NB4 (cell line): ENCODE measurements around the gene C10orf105.

Source experiments
- DNase-seq: peaks from one replicate; pipeline ENCODE4 v3.0.0; 2010; ENCODE audit warnings: low read depth
- H3K4me3 ChIP-seq: one replicate; pipeline ENCODE4 v1.5.1; 2011; ENCODE audit warnings: mild to moderate bottlenecking, low read depth, low read length, moderate library complexity
- CTCF ChIP-seq: IDR thresholded peaks from one replicate; pipeline ENCODE4 v1.5.1; 2012; ENCODE audit warnings: low read depth, low read length
- MAX ChIP-seq: IDR thresholded peaks from 2 replicates; pipeline ENCODE4 v1.6.1; 2011; ENCODE audit warnings: low read depth, low read length
- MYC ChIP-seq: IDR thresholded peaks from 2 replicates; pipeline ENCODE4 v1.6.1; 2011; ENCODE audit warnings: low read depth, low read length
- POLR2A ChIP-seq: IDR thresholded peaks from 2 replicates; pipeline ENCODE4 v1.6.1; 2011; ENCODE audit warnings: mild to moderate bottlenecking; ENCODE audit not compliant: insufficient read length; ENCODE audit errors: extremely low read depth

Gene C10orf105

GRCh38 chr10:71765176-71765904 is 45.8 kb upstream of the C10orf105 start:
- DNase-seq, result peak; percentile 94
- no peak overlapping the region for H3K4me3 ChIP-seq
- TF ChIP-seq MYC, result 0 out of 2 replicates have a peak, but pooled peaks have one; percentile 6
- TF ChIP-seq CTCF, result no peak

- TF ChIP-seq POLR2A, result no peak
- no peak for TF ChIP-seq MAX
- TF ChIP-seq MYC, result no peak
- TF ChIP-seq CTCF, result no peak
- DNase-seq, result no peak
- H3K4me3 ChIP-seq, result no peak overlapping the region
These were observed 44.0 kb upstream of the C10orf105 start for GRCh38 chr10:71763352-71764127.

GRCh38 chr10:71762324-71762723 is 42.7 kb upstream of the C10orf105 start:
- no peak for DNase-seq
- TF ChIP-seq POLR2A (no peak), CTCF (no peak), MAX (no peak), MYC (no peak)
- H3K4me3 ChIP-seq, result no peak overlapping the region

GRCh38 chr10:71761541-71762113 is 42.0 kb upstream of the C10orf105 start:
- TF ChIP-seq MYC (no peak), POLR2A (no peak), MAX (no peak), CTCF (peak; percentile 29)
- DNase-seq, result no peak
- no peak overlapping the region for H3K4me3 ChIP-seq

GRCh38 chr10:71761105-71761511 is 41.5 kb upstream of the C10orf105 start:
- DNase-seq, result no peak
- H3K4me3 ChIP-seq, result no peak overlapping the region
- no peak for TF ChIP-seq CTCF
- no peak for TF ChIP-seq MYC
- TF ChIP-seq MAX, result no peak
- no peak for TF ChIP-seq POLR2A
